HepG2 (cell line): ENCODE data around the gene P4HB. TPM values are rescaled to one million over a fixed set of nuclear protein-coding genes. Genes with fewer than 3 reads are reported as not detected.

ENCODE experiments used
- ATAD3A ChIP-seq: sonication (generic); formaldehyde crosslinking; IDR thresholded peaks from 2 replicates; pipeline ENCODE4 v1.4.0; 2020; ENCODE audit warnings: missing genetic modification reagents
- E2F2 ChIP-seq: sonication (generic); formaldehyde crosslinking; IDR thresholded peaks from 2 replicates; pipeline ENCODE4 v1.4.0; 2020; ENCODE audit warnings: missing genetic modification reagents, borderline replicate concordance
- EHMT2 ChIP-seq: fragments of 200-600 bp; sonication (generic); IDR thresholded peaks from 2 replicates; pipeline ENCODE4 v1.7.0; 2017; ENCODE audit warnings: antibody characterized with exemption, low read depth, low read length, borderline replicate concordance
- ETS1 ChIP-seq: sonication (generic); formaldehyde crosslinking; IDR thresholded peaks from 2 replicates; pipeline ENCODE4 v1.4.0; 2020; ENCODE audit warnings: missing genetic modification reagents
- FOSL1 ChIP-seq: sonication (generic); formaldehyde crosslinking; IDR thresholded peaks from 2 replicates; pipeline ENCODE4 v1.9.0; 2021; ENCODE audit warnings: missing genetic modification reagents, borderline replicate concordance
- FOXM1 ChIP-seq: sonication (generic); formaldehyde crosslinking; IDR thresholded peaks from 2 replicates; pipeline ENCODE4 v1.5.0; 2020; ENCODE audit warnings: missing genetic modification reagents
- GABPB1 ChIP-seq: IDR thresholded peaks from 2 replicates; pipeline ENCODE4 v1.6.1; 2016; ENCODE audit warnings: mild to moderate bottlenecking, missing genetic modification reagents, moderate library complexity, missing compliant biosample characterization
- HDAC6 ChIP-seq: fragments of 200-600 bp; sonication (generic); IDR thresholded peaks from 2 replicates; pipeline ENCODE4 v1.7.0; 2017; ENCODE audit warnings: mild to moderate bottlenecking, antibody characterized with exemption, low read length, low read depth
- HMG20A ChIP-seq: IDR thresholded peaks from 2 replicates; pipeline ENCODE4 v1.6.1; 2016; ENCODE audit warnings: borderline replicate concordance
- HNRNPLL ChIP-seq: fragments of 200-400 bp; formaldehyde crosslinking; IDR thresholded peaks from 2 replicates; pipeline ENCODE4 v1.6.1; 2017; ENCODE audit warnings: mild to moderate bottlenecking, low read depth, low read length; ENCODE audit not compliant: poor library complexity, severe bottlenecking
- JUNB ChIP-seq: sonication (generic); formaldehyde crosslinking; IDR thresholded peaks from 2 replicates; pipeline ENCODE4 v1.8.0; 2022; ENCODE audit warnings: missing genetic modification reagents, mild to moderate bottlenecking, borderline replicate concordance
- KLF12 ChIP-seq: sonication (generic); formaldehyde crosslinking; IDR thresholded peaks from 2 replicates; pipeline ENCODE4 v1.4.0; 2020; ENCODE audit warnings: missing genetic modification reagents, borderline replicate concordance
- LCORL ChIP-seq, 2 experiments: fragments of 450-650 bp in 1 of 2; sonication (generic) in 1 of 2; formaldehyde crosslinking in 1 of 2; IDR thresholded peaks; 2 replicates each; pipeline versions ENCODE4 v1.5.0 to v1.6.1; 2017 to 2020; ENCODE audit warnings: antibody characterized with exemption in 1 of 2, missing genetic modification reagents in 1 of 2
- MEF2D ChIP-seq: sonication (generic); formaldehyde crosslinking; IDR thresholded peaks from 2 replicates; pipeline ENCODE4 v1.5.1; 2020; ENCODE audit warnings: mild to moderate bottlenecking, missing genetic modification reagents
- NRL ChIP-seq: sonication (generic); formaldehyde crosslinking; IDR thresholded peaks from 2 replicates; pipeline ENCODE4 v1.5.0; 2020; ENCODE audit warnings: missing genetic modification reagents, mild to moderate bottlenecking, moderate library complexity, borderline replicate concordance
- PLRG1 ChIP-seq: fragments of 450-650 bp; conservative IDR thresholded peaks from 2 replicates; pipeline ENCODE4 v1.6.1; 2016
- PRPF4 ChIP-seq: fragments of 200-400 bp; formaldehyde crosslinking; IDR thresholded peaks from 2 replicates; pipeline ENCODE4 v1.6.1; 2016; ENCODE audit warnings: low read length, low read depth; ENCODE audit not compliant: poor library complexity, severe bottlenecking
- SATB2 ChIP-seq: sonication (generic); formaldehyde crosslinking; IDR thresholded peaks from 2 replicates; pipeline ENCODE4 v1.5.0; 2020; ENCODE audit warnings: missing genetic modification reagents
- TP53 ChIP-seq: sonication (generic); formaldehyde crosslinking; conservative IDR thresholded peaks from 2 replicates; pipeline ENCODE4 v1.4.0; 2020; ENCODE audit warnings: missing genetic modification reagents
- ZNF136 ChIP-seq: sonication (generic); formaldehyde crosslinking; IDR thresholded peaks from 2 replicates; pipeline ENCODE4 v1.8.1; 2022; ENCODE audit warnings: low read depth, mild to moderate bottlenecking, moderate library complexity, missing genetic modification reagents
- ZNF160 ChIP-seq: sonication (generic); formaldehyde crosslinking; IDR thresholded peaks from 2 replicates; pipeline ENCODE4 v1.8.0; 2022; ENCODE audit warnings: mild to moderate bottlenecking, inconsistent platforms, missing genetic modification reagents
- ZNF513 ChIP-seq: sonication (generic); formaldehyde crosslinking; conservative IDR thresholded peaks from 2 replicates; pipeline ENCODE4 v1.5.0; 2020; ENCODE audit warnings: missing genetic modification reagents
- ZNF558 ChIP-seq: sonication (generic); formaldehyde crosslinking; IDR thresholded peaks from 2 replicates; pipeline ENCODE4 v1.9.0; 2022; ENCODE audit warnings: mild to moderate bottlenecking, missing genetic modification reagents, borderline replicate concordance
- ZNF761 ChIP-seq: sonication (generic); formaldehyde crosslinking; conservative IDR thresholded peaks from 2 replicates; pipeline ENCODE4 v1.4.0; 2020; ENCODE audit warnings: mild to moderate bottlenecking, missing genetic modification reagents
- ZNF883 ChIP-seq: sonication (generic); formaldehyde crosslinking; IDR thresholded peaks from 2 replicates; pipeline ENCODE4 v1.5.1; 2020; ENCODE audit warnings: mild to moderate bottlenecking, missing genetic modification reagents; ENCODE audit errors: not compliant biosample characterization
- polyA plus RNA-seq, 8 experiments: library from polyadenylated mRNA; depleted of rRNA in 3 of 8; stranded (reverse) in 7 of 8; unstranded in 1 of 8; fragments of >200 nt; fragmentation: Illumina TruSeq in 4 of 8; extraction: Trizol in 4 of 8; gene quantifications; 2 replicates each; pipeline versions ENCODE4 v1.2.1 to v1.2.3, GENCODE V29; 2011 to 2016; ENCODE audit warnings: low read depth in 4 of 8, missing spikeins in 1 of 8, mixed read lengths in 1 of 8; ENCODE audit not compliant: insufficient read depth in 1 of 8
- total RNA-seq, 5 experiments: library from RNA; depleted of rRNA; stranded (reverse); fragments of >200 nt; fragmentation: Illumina TruSeq; extraction: Trizol; gene quantifications; 2 replicates each; pipeline ENCODE4 v1.2.3, GENCODE V29; 2016; ENCODE audit warnings: low read depth in 1 of 5

P4HB gene
- total and polyA plus RNA-seq, 2 of the 13 experiments (the other 11 are each of a cell fraction or from before 2014, with no cell fraction given), result 185 to 782 TPM

GRCh38 chr17:81832608-81833159, 27.7 kb downstream of the P4HB start (continued):
- TF ChIP-seq ETS1 (CRISPR knock-in tag), result no peak
- no peak for TF ChIP-seq EHMT2
- TF ChIP-seq SATB2, result no peak
- 0 out of 2 replicates have a peak, but pooled peaks have one; percentile 48 for TF ChIP-seq FOXM1
- TF ChIP-seq ZNF136 (CRISPR knock-in tag), result no peak
- 0 out of 2 replicates have a peak, but pooled peaks have one; percentile 10 for TF ChIP-seq FOSL1 (CRISPR knock-in tag)
- TF ChIP-seq HMG20A (CRISPR knock-in tag), result no peak
- TF ChIP-seq JUNB (CRISPR knock-in tag), result no peak
- TF ChIP-seq LCORL (IDR thresholded peaks at IDR 0.05), result no peak
- no peak for TF ChIP-seq LCORL (CRISPR knock-in tag; IDR thresholded peaks at IDR 0.05)
- peak; percentile 6 for TF ChIP-seq ZNF883 (CRISPR knock-in tag)
- TF ChIP-seq NRL, result peak; percentile 87; the same call in 1 of the 2 replicates
- no peak for TF ChIP-seq HNRNPLL
- peak; percentile 87; the same call in 1 of the 2 replicates for TF ChIP-seq E2F2
- TF ChIP-seq MEF2D (CRISPR knock-in tag), result 0 out of 2 replicates have a peak, but pooled peaks have one; percentile 25
- 0 out of 2 replicates have a peak, but pooled peaks have one; percentile 37 for TF ChIP-seq TP53 (CRISPR knock-in tag)
- no peak for TF ChIP-seq PLRG1
- no peak for TF ChIP-seq HDAC6
- 0 out of 2 replicates have a peak, but pooled peaks have one; percentile 46 for TF ChIP-seq GABPB1 (CRISPR knock-in tag)
- TF ChIP-seq ZNF160 (CRISPR knock-in tag), result no peak
- TF ChIP-seq ZNF761 (CRISPR knock-in tag), result no peak
- TF ChIP-seq ZNF558, result 0 out of 2 replicates have a peak, but pooled peaks have one; percentile 25
- TF ChIP-seq ZNF513 (CRISPR knock-in tag), result no peak
- no peak for TF ChIP-seq ATAD3A (CRISPR knock-in tag)
- TF ChIP-seq PRPF4, result no peak
- peak; percentile 94 for TF ChIP-seq KLF12 (CRISPR knock-in tag)
